Duodenal mucosa (tissue), 2 donors: ENCODE results near the gene OR10P1.
"Not testable (repeated sequence)": the region's sequence is repeated elsewhere in the genome, so short reads cannot be mapped to it uniquely, and the experiment has no call there.

ENCODE experiments used
- H3K27ac ChIP-seq: one replicate; pipeline ENCODE4 v1.7.0; 2013; ENCODE audit warnings: low read depth, low read length
- H3K27me3 ChIP-seq, 2 donors: one replicate each; pipeline ENCODE4 v1.7.0; 2013; ENCODE audit warnings: low read length in 2 of 2, control low read depth in 1 of 2; ENCODE audit not compliant: insufficient read depth in 2 of 2, control insufficient read depth in 1 of 2
- H3K36me3 ChIP-seq, 2 donors: one replicate each; pipeline ENCODE4 v1.7.0; 2013; ENCODE audit warnings: low read length in 2 of 2, control low read depth in 1 of 2; ENCODE audit not compliant: insufficient read depth in 2 of 2, control insufficient read depth in 1 of 2
- H3K4me1 ChIP-seq, 2 donors: one replicate each; pipeline ENCODE4 v1.7.0; 2013; ENCODE audit warnings: low read length in 2 of 2, control low read depth in 1 of 2; ENCODE audit not compliant: insufficient read depth in 2 of 2, control insufficient read depth in 1 of 2
- H3K4me3 ChIP-seq, 2 donors: one replicate each; pipeline ENCODE4 v1.7.0; 2013; ENCODE audit warnings: low read length in 2 of 2, low read depth in 1 of 2
- H3K9ac ChIP-seq, 2 donors: one replicate each; pipeline ENCODE4 v1.7.0; 2013; ENCODE audit warnings: low read length in 2 of 2, low read depth in 1 of 2
- H3K9me3 ChIP-seq, 2 donors: one replicate each; pipeline ENCODE4 v1.7.0; 2013; ENCODE audit warnings: low read length in 2 of 2, control low read depth in 1 of 2; ENCODE audit not compliant: control insufficient read depth in 1 of 2

Gene OR10P1

DNA sequence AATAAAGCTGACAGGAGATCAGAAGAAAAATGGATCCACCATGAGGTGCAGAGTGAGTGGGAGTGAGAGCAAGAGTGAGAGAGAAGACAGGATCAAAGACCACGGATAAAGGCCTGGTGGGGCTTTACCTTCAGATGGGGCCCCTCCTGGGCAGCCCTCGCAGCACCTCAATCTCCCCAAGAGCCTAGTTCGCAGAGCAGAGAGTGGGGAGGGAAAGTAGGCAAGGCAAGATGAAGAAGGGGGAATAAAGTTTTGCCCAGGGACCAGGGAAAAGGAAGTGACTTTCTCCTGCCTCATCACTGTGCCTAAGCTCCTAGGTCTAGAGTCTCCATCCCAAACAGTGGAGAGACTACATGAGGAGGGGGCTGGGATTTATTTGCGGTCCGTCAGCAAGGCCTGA lies 10.3 kb downstream of the OR10P1 start:
- Histone ChIP-seq H3K27ac (no peak overlapping the region), H3K4me3 (no peak overlapping the region), H3K27me3 (no peaks in the 10 kb centered on the region), H3K4me1 (peaks cover 5 to 9% of the 10 kb centered on the region in 2 donors), H3K36me3 (no peaks in the 10 kb centered on the region), H3K9me3 (no peaks in the 10 kb centered on the region), H3K9ac (no peak overlapping the region)

DNA sequence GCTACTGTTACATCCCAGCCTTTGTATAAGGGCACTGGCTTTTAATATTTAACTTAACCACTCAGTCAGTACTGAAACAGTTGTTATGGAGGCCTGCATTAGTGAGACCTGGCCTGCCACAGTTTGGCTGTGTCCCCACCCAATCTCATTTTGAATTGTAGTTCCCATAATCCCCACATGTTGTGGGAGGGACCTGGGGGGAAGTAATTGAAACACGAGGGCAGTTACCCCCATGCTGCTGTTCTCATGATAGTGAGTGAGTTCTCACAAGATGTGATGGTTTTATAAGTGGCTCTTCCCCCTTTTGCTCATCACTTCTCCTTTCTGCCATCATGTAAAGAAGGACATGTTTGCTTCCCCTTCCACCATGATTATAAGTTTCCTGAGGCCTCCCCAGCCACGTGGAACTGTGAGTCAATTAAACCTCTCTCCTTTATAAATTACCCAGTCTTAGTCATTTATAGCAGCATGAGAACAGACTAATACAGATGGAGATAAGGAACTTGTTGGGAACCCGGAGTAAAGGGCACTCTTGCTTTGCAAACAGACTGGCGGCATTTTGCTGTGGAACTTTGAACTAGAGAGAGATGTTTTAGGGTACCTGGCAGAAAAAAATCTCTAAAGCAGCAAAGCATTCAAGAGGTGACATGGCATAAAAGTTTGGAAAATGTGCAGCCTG lies 14.1 kb downstream of the OR10P1 start:
- H3K4me1 ChIP-seq, H3K27me3 ChIP-seq, H3K9ac ChIP-seq, H3K4me3 ChIP-seq, H3K9me3 ChIP-seq, H3K36me3 ChIP-seq, H3K27ac ChIP-seq: not testable (repeated sequence)

DNA sequence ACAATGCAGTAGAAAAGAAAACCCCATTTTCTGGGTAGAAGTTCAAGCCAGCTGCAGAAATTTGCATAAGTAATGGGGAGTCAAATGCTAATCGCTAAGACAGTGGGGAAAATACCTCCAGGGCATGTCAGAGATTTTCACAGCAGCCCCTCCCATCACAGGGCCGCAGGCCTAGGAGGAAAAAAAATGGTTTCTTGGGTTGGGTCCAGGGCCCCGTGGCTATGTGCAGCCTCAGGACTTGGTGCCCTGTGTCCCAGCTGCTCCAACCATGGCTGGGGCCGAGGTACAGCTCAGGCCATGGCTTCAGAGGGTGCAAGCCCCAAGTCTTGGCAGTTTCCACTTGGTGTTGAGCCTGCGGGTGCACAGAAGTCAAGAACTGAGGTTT lies 14.6 kb downstream of the OR10P1 start:
- H3K9me3 ChIP-seq = peaks cover 0 to 3% of the 10 kb centered on the region in 2 donors
- H3K4me3 ChIP-seq = peak overlapping the region in 1 of 2 donors; percentile 8
- no peaks in the 10 kb centered on the region for H3K36me3 ChIP-seq
- no peaks in the 10 kb centered on the region for H3K27me3 ChIP-seq
- no peak overlapping the region for H3K27ac ChIP-seq
- peaks cover 6 to 11% of the 10 kb centered on the region in 2 donors for H3K4me1 ChIP-seq
- no peak overlapping the region for H3K9ac ChIP-seq

DNA sequence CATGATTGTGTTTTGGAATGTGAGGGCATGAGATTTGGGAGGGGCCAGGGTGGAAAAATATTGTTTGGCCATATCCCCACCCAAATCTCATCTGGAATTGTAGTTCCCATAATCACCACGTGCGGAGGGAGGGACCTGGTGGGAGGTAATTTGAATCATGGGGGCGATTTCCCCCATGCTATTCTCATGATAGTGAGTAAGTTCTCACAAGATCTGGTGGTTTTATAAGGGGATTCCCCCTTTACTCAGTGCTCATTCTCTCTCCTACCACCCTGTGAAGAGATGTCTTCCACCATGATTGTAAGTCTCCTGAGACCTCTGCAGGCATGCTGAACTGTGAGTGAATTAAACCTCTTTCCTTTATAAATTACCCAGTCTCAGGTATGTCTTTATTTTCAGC lies 15.7 kb downstream of the OR10P1 start:
- H3K36me3 ChIP-seq = no peaks in the 10 kb centered on the region
- peaks cover 16 to 22% of the 10 kb centered on the region in 2 donors for H3K4me1 ChIP-seq
- no peak overlapping the region for H3K4me3 ChIP-seq
- peaks cover 0 to 3% of the 10 kb centered on the region in 2 donors for H3K9me3 ChIP-seq
- no peak overlapping the region for H3K9ac ChIP-seq
- no peak overlapping the region for H3K27ac ChIP-seq
- no peaks in the 10 kb centered on the region for H3K27me3 ChIP-seq

DNA sequence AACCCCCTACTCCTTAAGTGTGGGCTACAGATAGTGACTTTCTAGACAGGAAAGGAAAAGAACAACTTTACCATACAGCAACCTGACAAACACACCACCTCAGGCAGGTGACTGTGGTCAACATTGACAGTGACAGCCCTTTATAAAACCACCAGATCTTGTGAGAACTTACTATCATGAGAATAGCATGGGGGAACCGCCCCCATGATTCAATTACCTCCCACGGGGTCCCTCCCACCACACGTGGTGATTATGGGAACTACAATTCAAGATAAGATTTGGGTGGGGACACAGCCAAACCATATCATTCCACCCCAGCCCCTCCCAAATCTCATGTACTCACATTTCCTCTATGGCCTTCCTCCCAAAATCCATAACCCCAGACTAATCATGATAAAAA lies 16.3 kb downstream of the OR10P1 start:
- Histone ChIP-seq H3K27me3 (no peaks in the 10 kb centered on the region), H3K27ac (no peak overlapping the region), H3K9ac (no peak overlapping the region), H3K4me3 (no peak overlapping the region), H3K36me3 (no peaks in the 10 kb centered on the region), H3K9me3 (peaks cover 0 to 3% of the 10 kb centered on the region in 2 donors), H3K4me1 (peaks cover 23 to 28% of the 10 kb centered on the region in 2 donors)

DNA sequence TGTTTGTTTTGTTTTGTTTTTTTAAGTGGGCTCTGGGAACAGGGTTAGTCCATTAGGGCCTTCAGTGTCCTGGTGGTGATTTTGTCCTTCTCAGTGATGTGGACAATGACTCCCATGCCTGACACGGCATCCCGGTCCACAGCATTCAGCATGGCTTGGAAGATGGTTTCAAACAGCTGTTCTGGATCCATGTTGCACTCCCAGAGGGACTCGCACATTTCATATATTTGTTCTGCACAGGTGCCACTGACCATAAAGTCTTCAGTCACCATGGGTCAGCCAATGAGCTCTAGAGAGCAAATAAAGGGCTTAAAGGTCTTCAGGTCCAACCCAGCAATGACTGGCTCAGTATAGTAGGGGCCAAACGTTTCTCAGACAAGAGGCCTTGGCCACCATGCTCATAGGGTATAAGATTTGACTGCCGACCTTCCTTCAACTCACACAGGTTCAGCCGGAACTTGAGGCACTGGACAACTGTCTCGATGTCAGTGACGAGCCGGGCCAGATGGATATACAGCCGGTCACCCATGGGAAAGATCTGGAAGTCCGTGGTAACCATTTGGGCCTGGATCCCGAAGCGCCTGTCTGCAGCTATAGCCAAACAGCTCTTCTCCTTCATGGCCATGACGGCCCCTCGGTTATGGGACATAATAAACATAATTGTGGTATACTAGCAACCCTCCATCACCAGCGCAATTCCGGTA lies 18.0 kb downstream of the OR10P1 start:
- H3K9me3 ChIP-seq = peaks cover 0 to 3% of the 10 kb centered on the region in 2 donors

DNA sequence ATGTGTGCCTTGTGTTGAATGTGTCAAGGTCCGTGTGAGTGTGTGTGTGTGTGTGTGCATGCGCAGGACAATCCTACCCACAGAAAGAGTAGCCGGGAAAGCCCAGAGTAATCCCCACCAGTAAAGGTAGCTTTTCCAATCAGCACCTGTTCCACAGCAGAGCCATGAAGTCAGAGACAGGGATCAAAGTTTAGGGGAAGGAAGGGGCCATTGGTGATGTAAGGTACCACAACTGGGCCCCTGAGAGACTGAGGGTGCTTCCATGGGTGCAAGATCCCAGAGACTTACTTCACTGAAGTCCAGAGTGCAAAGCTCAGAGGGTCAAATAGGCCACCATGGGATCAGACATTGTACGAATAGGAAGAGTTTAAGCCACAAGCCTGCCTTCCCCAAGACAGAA lies 20.5 kb downstream of the OR10P1 start:
- Histone ChIP-seq H3K27ac (no peak overlapping the region), H3K27me3 (no peaks in the 10 kb centered on the region), H3K9ac (no peak overlapping the region), H3K4me3 (no peak overlapping the region), H3K36me3 (no peaks in the 10 kb centered on the region), H3K4me1 (peaks cover 32 to 33% of the 10 kb centered on the region in 2 donors), H3K9me3 (peaks cover 0 to 3% of the 10 kb centered on the region in 2 donors)

More for the DNA sequence above, 18.0 kb downstream of the OR10P1 start:
- Histone ChIP-seq H3K36me3 (no peaks in the 10 kb centered on the region), H3K4me1 (peaks cover 38 to 40% of the 10 kb centered on the region in 2 donors), H3K27ac (no peak overlapping the region), H3K4me3 (no peak overlapping the region), H3K9ac (no peak overlapping the region), H3K27me3 (no peaks in the 10 kb centered on the region)

DNA sequence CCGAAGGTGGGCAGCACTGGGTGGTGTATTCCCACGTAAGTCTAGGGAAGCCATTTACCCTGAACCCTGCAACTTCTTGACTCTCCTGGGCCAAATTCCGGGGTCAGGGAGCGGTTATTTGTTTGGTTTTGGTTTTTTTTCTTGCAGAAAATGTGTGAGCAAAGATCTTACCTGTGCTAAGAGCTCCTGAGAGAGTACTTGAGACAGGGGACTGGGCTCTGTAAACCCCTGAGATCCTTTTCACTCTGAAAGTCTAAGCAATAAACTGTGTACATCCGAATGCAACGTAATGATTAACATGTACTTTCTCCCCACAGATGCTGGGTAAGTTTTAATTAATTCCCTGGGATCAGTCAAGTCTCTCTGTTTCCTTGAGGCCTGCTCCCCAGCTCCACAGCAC lies 21.5 kb downstream of the OR10P1 start:
- peaks cover 0 to under 1% of the 10 kb centered on the region in 2 donors for H3K9me3 ChIP-seq
- H3K27me3 ChIP-seq = no peaks in the 10 kb centered on the region
- no peak overlapping the region for H3K9ac ChIP-seq
- H3K27ac ChIP-seq = no peak overlapping the region
- peaks cover 32 to 33% of the 10 kb centered on the region in 2 donors for H3K4me1 ChIP-seq
- peak overlapping the region; percentile 17 to 38 for H3K4me3 ChIP-seq
- no peaks in the 10 kb centered on the region for H3K36me3 ChIP-seq

DNA sequence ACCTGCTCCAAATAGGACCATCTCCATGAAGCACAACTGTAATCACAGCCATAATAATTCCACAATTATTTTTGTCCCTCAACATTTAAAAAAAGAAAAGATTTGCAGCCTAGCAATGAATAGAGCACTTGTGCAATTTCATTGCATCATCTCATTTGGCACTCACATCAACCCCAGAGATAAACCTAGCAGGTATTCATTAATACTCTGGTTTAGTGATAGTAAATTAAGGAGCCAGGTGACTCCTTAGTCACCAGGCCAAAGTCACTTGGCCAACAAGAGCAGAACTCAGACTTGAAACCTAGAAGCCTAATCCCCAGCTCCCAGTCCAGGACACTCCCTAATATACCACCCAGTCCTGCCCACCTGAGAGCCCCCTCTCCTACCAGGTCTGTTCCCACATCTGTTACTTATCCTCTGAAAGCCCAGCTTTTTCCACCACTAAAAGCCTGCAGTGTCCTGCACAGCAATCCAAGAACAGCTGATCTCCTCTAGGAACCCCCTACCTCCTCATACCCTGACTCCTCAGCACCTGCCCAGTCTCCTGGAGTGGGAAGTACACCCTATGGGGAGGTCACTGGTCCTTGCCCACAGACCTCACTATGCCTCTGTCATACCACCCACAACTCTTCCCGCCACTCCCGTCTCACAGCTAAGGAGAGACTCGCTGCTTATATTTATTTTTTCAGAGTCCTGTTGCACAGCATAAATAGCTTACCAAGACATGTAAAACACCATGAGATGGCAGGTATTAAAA lies 22.1 kb downstream of the OR10P1 start:
- no peaks in the 10 kb centered on the region for H3K36me3 ChIP-seq
- H3K4me1 ChIP-seq = peaks cover 32 to 33% of the 10 kb centered on the region in 2 donors

More for the DNA sequence above, 22.1 kb downstream of the OR10P1 start:
- Histone ChIP-seq H3K4me3 (peak overlapping the region; percentile 17 to 38), H3K27ac (peak overlapping the region; percentile 11), H3K9ac (peak overlapping the region in 1 of 2 donors; percentile 53), H3K9me3 (no peaks in the 10 kb centered on the region), H3K27me3 (no peaks in the 10 kb centered on the region)
